Measurements from ENCODE around the gene CLNK.

The CLNK gene

GRCh38 chr4:10671366-10671765 is 13.2 kb downstream of the CLNK start:
- no peak for DNase-seq (ENCODE audit: extremely low spot score)
- ChIA-PET CTCF (no interaction called here), POLR2A (no interaction called here)
- no peak for TF ChIP-seq HDGF (IDR thresholded peaks at IDR 0.05; ENCODE audit: borderline replicate concordance)
- no peak for TF ChIP-seq CTBP1 (IDR thresholded peaks at IDR 0.05; ENCODE audit: borderline replicate concordance)
- TF ChIP-seq FOXA1 (IDR thresholded peaks at IDR 0.05): no peak
- no peak for TF ChIP-seq FOXK2 (IDR thresholded peaks at IDR 0.05)
- no peak for TF ChIP-seq NFRKB (IDR thresholded peaks at IDR 0.05)
- no peak for TF ChIP-seq SUZ12 (IDR thresholded peaks at IDR 0.05)
- TF ChIP-seq FOXM1 (IDR thresholded peaks at IDR 0.05; ENCODE audit: borderline replicate concordance): no peak
- no peak for TF ChIP-seq LEF1 (IDR thresholded peaks at IDR 0.05; ENCODE audit: borderline replicate concordance)
- TF ChIP-seq ARNT (IDR thresholded peaks at IDR 0.05): no peak
- TF ChIP-seq PKNOX1 (IDR thresholded peaks at IDR 0.05): no peak
- no peak for TF ChIP-seq ZNF384 (IDR thresholded peaks at IDR 0.05)
- no peak for TF ChIP-seq TARDBP (IDR thresholded peaks at IDR 0.05)
- TF ChIP-seq SP1 (IDR thresholded peaks at IDR 0.05): no peak
- no peak for TF ChIP-seq ELF4 (IDR thresholded peaks at IDR 0.05)
- TF ChIP-seq BHLHE40 (IDR thresholded peaks at IDR 0.05; ENCODE audit: borderline replicate concordance): no peak
- TF ChIP-seq L3MBTL2 (conservative IDR thresholded peaks at IDR 0.05): no peak

DNA sequence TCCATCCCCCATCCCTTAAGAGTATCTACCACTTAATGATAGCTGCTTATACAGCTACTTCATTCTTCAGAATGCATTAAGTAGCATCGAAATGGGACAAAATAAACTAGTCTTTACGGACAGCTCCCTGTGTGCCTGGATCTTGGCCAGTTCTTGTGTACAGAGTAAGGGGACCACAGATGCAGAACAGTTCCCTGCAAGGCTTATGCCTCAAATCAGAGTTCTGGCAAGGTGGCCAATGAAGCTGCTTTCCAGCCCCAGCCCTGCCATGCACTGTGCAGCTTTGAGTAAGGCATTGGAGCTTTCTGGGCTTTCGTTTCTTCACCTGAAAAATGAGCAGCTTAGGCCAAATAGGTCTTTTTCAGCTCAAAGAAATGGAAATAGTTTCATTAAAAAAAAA is 14.2 kb downstream of the CLNK start:
- ChIA-PET CTCF (no interaction called here), POLR2A (no interaction called here)
- no peak for DNase-seq (ENCODE audit: extremely low spot score)
- TF ChIP-seq PKNOX1 (IDR thresholded peaks at IDR 0.05) (no peak), SUZ12 (IDR thresholded peaks at IDR 0.05) (no peak), L3MBTL2 (conservative IDR thresholded peaks at IDR 0.05) (no peak), BHLHE40 (IDR thresholded peaks at IDR 0.05; ENCODE audit: borderline replicate concordance) (no peak), ARNT (IDR thresholded peaks at IDR 0.05) (no peak), NFRKB (IDR thresholded peaks at IDR 0.05) (no peak), HDGF (IDR thresholded peaks at IDR 0.05; ENCODE audit: borderline replicate concordance) (no peak), ZNF384 (IDR thresholded peaks at IDR 0.05) (no peak), ELF4 (IDR thresholded peaks at IDR 0.05) (no peak), TARDBP (IDR thresholded peaks at IDR 0.05) (no peak)

GRCh38 chr4:10667701-10668326 is 16.8 kb downstream of the CLNK start:
- TF ChIP-seq BHLHE40 (IDR thresholded peaks at IDR 0.05; ENCODE audit: borderline replicate concordance): no peak
- no peak for TF ChIP-seq CTBP1 (IDR thresholded peaks at IDR 0.05; ENCODE audit: borderline replicate concordance)
- TF ChIP-seq SP1 (IDR thresholded peaks at IDR 0.05): no peak
- TF ChIP-seq SUZ12 (IDR thresholded peaks at IDR 0.05): no peak
- TF ChIP-seq FOXA1 (IDR thresholded peaks at IDR 0.05): no peak
- TF ChIP-seq PKNOX1 (IDR thresholded peaks at IDR 0.05): no peak
- TF ChIP-seq L3MBTL2 (conservative IDR thresholded peaks at IDR 0.05): no peak
- no peak for TF ChIP-seq TARDBP (IDR thresholded peaks at IDR 0.05)
- TF ChIP-seq FOXK2 (IDR thresholded peaks at IDR 0.05): no peak
- no peak for TF ChIP-seq ZNF384 (IDR thresholded peaks at IDR 0.05)
- TF ChIP-seq FOXM1 (IDR thresholded peaks at IDR 0.05; ENCODE audit: borderline replicate concordance): no peak
- no peak for TF ChIP-seq NFRKB (IDR thresholded peaks at IDR 0.05)
- no peak for TF ChIP-seq LEF1 (IDR thresholded peaks at IDR 0.05; ENCODE audit: borderline replicate concordance)
- no peak for TF ChIP-seq HDGF (IDR thresholded peaks at IDR 0.05; ENCODE audit: borderline replicate concordance)
- no peak for DNase-seq (ENCODE audit: extremely low spot score)
- POLR2A ChIA-PET: no interaction called here
- CTCF ChIA-PET: no interaction called here

- TF ChIP-seq ELF4 (IDR thresholded peaks at IDR 0.05): no peak
- TF ChIP-seq FOXM1 (IDR thresholded peaks at IDR 0.05; ENCODE audit: borderline replicate concordance): no peak
- TF ChIP-seq L3MBTL2 (conservative IDR thresholded peaks at IDR 0.05): no peak
- no peak for TF ChIP-seq FOXK2 (IDR thresholded peaks at IDR 0.05)
- no peak for TF ChIP-seq SP1 (IDR thresholded peaks at IDR 0.05)
- no peak for TF ChIP-seq TARDBP (IDR thresholded peaks at IDR 0.05)
- no peak for TF ChIP-seq FOXA1 (IDR thresholded peaks at IDR 0.05)
- TF ChIP-seq ARNT (IDR thresholded peaks at IDR 0.05): no peak
- TF ChIP-seq NFRKB (IDR thresholded peaks at IDR 0.05): no peak
- CTCF ChIA-PET: no interaction called here
- POLR2A ChIA-PET: no interaction called here
- no peak for DNase-seq (ENCODE audit: extremely low spot score)
These were observed 18.0 kb downstream of the CLNK start for GRCh38 chr4:10666616-10667015.

DNA sequence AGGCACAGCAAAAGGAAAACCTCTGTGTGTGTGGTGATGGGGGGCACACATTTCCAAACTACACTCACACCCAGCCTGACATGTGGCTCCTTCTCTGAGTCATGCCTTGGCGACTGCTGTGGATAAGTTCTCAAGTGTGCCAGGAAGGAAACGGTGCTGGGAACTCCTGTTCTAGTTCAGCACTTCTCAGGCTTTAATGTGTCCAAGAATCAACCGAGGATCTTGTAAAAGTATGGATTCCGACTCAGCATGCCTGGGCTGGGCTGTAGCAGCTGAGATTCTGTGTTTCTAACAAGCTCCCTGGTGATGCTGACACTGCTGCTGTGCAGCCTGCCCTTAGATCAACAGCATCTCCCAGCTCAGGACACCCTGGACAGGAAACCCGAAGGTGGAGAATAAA is 20.2 kb downstream of the CLNK start:
- POLR2A ChIA-PET: no interaction called here
- TF ChIP-seq FOXK2 (IDR thresholded peaks at IDR 0.05) (no peak), FOXA1 (IDR thresholded peaks at IDR 0.05) (no peak)
- no peak for DNase-seq (ENCODE audit: extremely low spot score)
- CTCF ChIA-PET: no interaction called here

GRCh38 chr4:10662937-10663336 is 21.6 kb downstream of the CLNK start:
- ChIA-PET POLR2A (no interaction called here), CTCF (no interaction called here)
- TF ChIP-seq LEF1 (IDR thresholded peaks at IDR 0.05; ENCODE audit: borderline replicate concordance) (no peak), ARNT (IDR thresholded peaks at IDR 0.05) (no peak), SP1 (IDR thresholded peaks at IDR 0.05) (no peak), ZNF384 (IDR thresholded peaks at IDR 0.05) (no peak), ELF4 (IDR thresholded peaks at IDR 0.05) (no peak), FOXK2 (IDR thresholded peaks at IDR 0.05) (no peak), PKNOX1 (IDR thresholded peaks at IDR 0.05) (no peak), FOXA1 (IDR thresholded peaks at IDR 0.05) (no peak), HDGF (IDR thresholded peaks at IDR 0.05; ENCODE audit: borderline replicate concordance) (no peak)
- DNase-seq (ENCODE audit: extremely low spot score): no peak
